Measurements from ENCODE around the gene MPRIP.

DNA sequence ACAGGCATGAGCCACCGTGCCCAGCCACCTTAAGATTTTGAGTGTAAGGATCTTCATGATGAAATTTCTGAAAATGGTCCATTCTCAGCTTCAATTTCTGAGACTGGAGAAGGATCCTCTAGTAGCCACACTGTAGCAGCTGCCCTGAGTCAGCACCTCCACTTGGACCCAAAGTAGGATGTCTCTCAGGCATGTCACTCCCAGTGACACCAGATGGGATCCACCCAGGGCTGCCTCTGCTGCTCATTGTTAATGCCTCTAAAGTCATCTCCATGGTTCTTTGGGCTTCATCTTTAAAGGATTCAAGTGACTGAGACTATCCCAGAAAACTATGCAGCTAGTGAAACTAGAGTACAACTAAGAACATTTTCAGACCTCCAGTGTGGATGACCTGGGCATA lies 156.0 kb downstream of the MPRIP start:
- TF ChIP-seq, protein P1, sequence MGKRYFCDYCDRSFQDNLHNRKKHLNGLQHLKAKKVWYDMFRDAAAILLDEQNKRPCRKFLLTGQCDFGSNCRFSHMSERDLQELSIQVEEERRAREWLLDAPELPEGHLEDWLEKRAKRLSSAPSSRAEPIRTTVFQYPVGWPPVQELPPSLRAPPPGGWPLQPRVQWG (CRISPR knock-in tag; IDR thresholded peaks at IDR 0.05; ENCODE audit: borderline replicate concordance, low read depth) = no peak
- TF ChIP-seq HNF4G (IDR thresholded peaks at IDR 0.05; ENCODE audit: borderline replicate concordance, low read depth, low read length) (no peak), HNF4G (CRISPR knock-in tag; IDR thresholded peaks at IDR 0.05; ENCODE audit: borderline replicate concordance, low read depth) (no peak), RFX1 (IDR thresholded peaks at IDR 0.05) (no peak), POLR2A (IDR thresholded peaks at IDR 0.05; ENCODE audit: insufficient read depth in 1 of 2, low read depth in 2 of 2, low read length in 2 of 2) (no peak), ZNF274 (CRISPR knock-in tag; IDR thresholded peaks at IDR 0.05) (no peak), SUZ12 (IDR thresholded peaks at IDR 0.05; ENCODE audit: low read depth, low read length) (no peak), NFRKB (IDR thresholded peaks at IDR 0.05) (no peak), ZNF782 (CRISPR knock-in tag; IDR thresholded peaks at IDR 0.05; ENCODE audit: borderline replicate concordance) (no peak), NCOR1 (IDR thresholded peaks at IDR 0.05; ENCODE audit: borderline replicate concordance, low read length) (no peak), ARHGAP35 (CRISPR knock-in tag; IDR thresholded peaks at IDR 0.05; ENCODE audit: borderline replicate concordance) (no peak)
- TF ChIP-seq, protein P2, sequence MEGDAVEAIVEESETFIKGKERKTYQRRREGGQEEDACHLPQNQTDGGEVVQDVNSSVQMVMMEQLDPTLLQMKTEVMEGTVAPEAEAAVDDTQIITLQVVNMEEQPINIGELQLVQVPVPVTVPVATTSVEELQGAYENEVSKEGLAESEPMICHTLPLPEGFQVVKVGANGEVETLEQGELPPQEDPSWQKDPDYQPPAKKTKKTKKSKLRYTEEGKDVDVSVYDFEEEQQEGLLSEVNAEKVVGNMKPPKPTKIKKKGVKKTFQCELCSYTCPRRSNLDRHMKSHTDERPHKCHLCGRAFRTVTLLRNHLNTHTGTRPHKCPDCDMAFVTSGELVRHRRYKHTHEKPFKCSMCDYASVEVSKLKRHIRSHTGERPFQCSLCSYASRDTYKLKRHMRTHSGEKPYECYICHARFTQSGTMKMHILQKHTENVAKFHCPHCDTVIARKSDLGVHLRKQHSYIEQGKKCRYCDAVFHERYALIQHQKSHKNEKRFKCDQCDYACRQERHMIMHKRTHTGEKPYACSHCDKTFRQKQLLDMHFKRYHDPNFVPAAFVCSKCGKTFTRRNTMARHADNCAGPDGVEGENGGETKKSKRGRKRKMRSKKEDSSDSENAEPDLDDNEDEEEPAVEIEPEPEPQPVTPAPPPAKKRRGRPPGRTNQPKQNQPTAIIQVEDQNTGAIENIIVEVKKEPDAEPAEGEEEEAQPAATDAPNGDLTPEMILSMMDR (CRISPR knock-in tag; IDR thresholded peaks at IDR 0.05) = no peak
- TF ChIP-seq, protein P3, sequence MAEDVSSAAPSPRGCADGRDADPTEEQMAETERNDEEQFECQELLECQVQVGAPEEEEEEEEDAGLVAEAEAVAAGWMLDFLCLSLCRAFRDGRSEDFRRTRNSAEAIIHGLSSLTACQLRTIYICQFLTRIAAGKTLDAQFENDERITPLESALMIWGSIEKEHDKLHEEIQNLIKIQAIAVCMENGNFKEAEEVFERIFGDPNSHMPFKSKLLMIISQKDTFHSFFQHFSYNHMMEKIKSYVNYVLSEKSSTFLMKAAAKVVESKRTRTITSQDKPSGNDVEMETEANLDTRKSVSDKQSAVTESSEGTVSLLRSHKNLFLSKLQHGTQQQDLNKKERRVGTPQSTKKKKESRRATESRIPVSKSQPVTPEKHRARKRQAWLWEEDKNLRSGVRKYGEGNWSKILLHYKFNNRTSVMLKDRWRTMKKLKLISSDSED (CRISPR knock-in tag; IDR thresholded peaks at IDR 0.05) = no peak
